ENCODE results near the gene DUS1L. TPM values are rescaled to one million over a fixed set of nuclear protein-coding genes. Genes with fewer than 3 reads are reported as not detected.

Gene DUS1L
- total and polyA plus RNA-seq, 8 donors: 63.2 to 286 (median 116) TPM

- intact Hi-C loops (cut with DNase I; ENCODE audit: low total_unique reads): no loop called here
- H3K4me3 ChIP-seq: no peak overlapping the region
- no peak overlapping the region for H3K27ac ChIP-seq
- no peaks in the 10 kb centered on the region for H3K9me3 ChIP-seq
- no peaks in the 10 kb centered on the region for H3K27me3 ChIP-seq
- 93 to 97% (median 94%) methylated on average over 30 to 40 of the region's 40 CpGs for WGBS, 5 donors
- H3K36me3 ChIP-seq: peaks cover 77 to 83% (median 81%) of the 10 kb centered on the region in 4 donors
- TF ChIP-seq POLR2AphosphoS5 (IDR thresholded peaks at IDR 0.05) (no peak), EP300 (IDR thresholded peaks at IDR 0.05) (no peak), CTCF (IDR thresholded peaks at IDR 0.05) (no peak), POLR2A (IDR thresholded peaks at IDR 0.05) (no peak)
- no peak for DNase-seq
- H3K4me1 ChIP-seq: peaks cover 14 to 31% (median 26%) of the 10 kb centered on the region in 4 donors
Measured at GRCh38 chr17:82092995-82093751, 27.6 kb upstream of the DUS1L start.

- H3K27me3 ChIP-seq: no peaks in the 10 kb centered on the region
- WGBS, 5 donors: 91 to 100% (median 95%) methylated on average over 3 to 20 of the region's 20 CpGs
- H3K27ac ChIP-seq: no peak overlapping the region
- intact Hi-C loops (cut with DNase I; ENCODE audit: low total_unique reads): no loop called here
- no peak for DNase-seq
- no peaks in the 10 kb centered on the region for H3K9me3 ChIP-seq
- H3K36me3 ChIP-seq: peaks cover 82 to 88% (median 87%) of the 10 kb centered on the region in 4 donors
- H3K4me3 ChIP-seq: no peak overlapping the region
- no peak for TF ChIP-seq POLR2A (IDR thresholded peaks at IDR 0.05)
- no peak for TF ChIP-seq EP300 (IDR thresholded peaks at IDR 0.05)
- peaks cover 14 to 31% (median 24%) of the 10 kb centered on the region in 4 donors for H3K4me1 ChIP-seq
Measured at GRCh38 chr17:82092628-82092994, 27.0 kb upstream of the DUS1L start.

- 60 to 95% (median 92%) methylated on average over 1 to 23 of the region's 23 CpGs for WGBS, 5 donors
- peaks cover 87 to 93% (median 91%) of the 10 kb centered on the region in 4 donors for H3K36me3 ChIP-seq
- intact Hi-C loops (cut with DNase I; ENCODE audit: low total_unique reads): no loop called here
Measured at GRCh38 chr17:82092094-82092586, 26.5 kb upstream of the DUS1L start.

GRCh38 chr17:82091264-82092066 is 25.9 kb upstream of the DUS1L start:
- TF ChIP-seq POLR2AphosphoS5 (IDR thresholded peaks at IDR 0.05) (peak in 1 of 3 donors; percentile 2), EP300 (IDR thresholded peaks at IDR 0.05) (no peak), CTCF (IDR thresholded peaks at IDR 0.05) (no peak), POLR2A (IDR thresholded peaks at IDR 0.05) (no peak)
- Histone ChIP-seq H3K27me3 (no peaks in the 10 kb centered on the region), H3K36me3 (peaks cover 94 to 100% (median 98%) of the 10 kb centered on the region in 4 donors), H3K4me3 (no peak overlapping the region), H3K9me3 (no peaks in the 10 kb centered on the region), H3K27ac (no peak overlapping the region), H3K4me1 (peaks cover 5 to 20% (median 13%) of the 10 kb centered on the region in 4 donors)
- intact Hi-C loops (cut with DNase I; ENCODE audit: low total_unique reads): no loop called here
- DNase-seq: no peak
- 90 to 96% (median 93%) methylated on average over 6 to 37 of the region's 37 CpGs for WGBS, 5 donors

More at GRCh38 chr17:82092094-82092586, 26.5 kb upstream of the DUS1L start:
- TF ChIP-seq POLR2A (IDR thresholded peaks at IDR 0.05): no peak
- no peak for TF ChIP-seq CTCF (IDR thresholded peaks at IDR 0.05)
- TF ChIP-seq POLR2AphosphoS5 (IDR thresholded peaks at IDR 0.05): no peak
- no peak for TF ChIP-seq EP300 (IDR thresholded peaks at IDR 0.05)
- Histone ChIP-seq H3K27me3 (no peaks in the 10 kb centered on the region), H3K4me1 (peaks cover 12 to 27% (median 20%) of the 10 kb centered on the region in 4 donors), H3K27ac (no peak overlapping the region), H3K9me3 (no peaks in the 10 kb centered on the region), H3K4me3 (no peak overlapping the region)
- no peak for DNase-seq

All from stomach (tissue), 9 donors.